NCI-H2196 (cell line): ENCODE data around the gene OSMR.

ENCODE experiments used
- DNase-seq: peaks from one replicate; lab custom pipeline; 2025; ENCODE audit not compliant: unreplicated experiment; lab: John Stamatoyannopoulos, UW

The OSMR gene

GRCh38 chr5:38871058-38871605 lies 25.3 kb downstream of the OSMR start:
- DNase-seq = no peak

- no peak for DNase-seq
Observed at GRCh38 chr5:38871790-38872551, 26.2 kb downstream of the OSMR start.

GRCh38 chr5:38872826-38873225 lies 27.0 kb downstream of the OSMR start:
- DNase-seq = no peak

- DNase-seq = no peak
Observed at GRCh38 chr5:38874948-38875456, 29.2 kb downstream of the OSMR start.

GRCh38 chr5:38878391-38879077 lies 32.7 kb downstream of the OSMR start:
- DNase-seq = peak; percentile 22

- no peak for DNase-seq
Observed at GRCh38 chr5:38879078-38879460, 33.3 kb downstream of the OSMR start.

GRCh38 chr5:38883842-38884241 lies 38.0 kb downstream of the OSMR start:
- DNase-seq = no peak

GRCh38 chr5:38885208-38885607 lies 39.4 kb downstream of the OSMR start:
- no peak for DNase-seq

- DNase-seq = no peak
Observed at GRCh38 chr5:38888041-38888440, 42.2 kb downstream of the OSMR start.

GRCh38 chr5:38889424-38889823 lies 43.6 kb downstream of the OSMR start:
- DNase-seq = no peak

- no peak for DNase-seq
Observed at GRCh38 chr5:38891563-38891962, 45.8 kb downstream of the OSMR start.

- no peak for DNase-seq
Observed at GRCh38 chr5:38892363-38892762, 46.6 kb downstream of the OSMR start.

GRCh38 chr5:38896760-38897159 lies 50.9 kb downstream of the OSMR start:
- no peak for DNase-seq

GRCh38 chr5:38899936-38900335 lies 54.1 kb downstream of the OSMR start:
- no peak for DNase-seq

- no peak for DNase-seq
Observed at GRCh38 chr5:38905516-38905915, 59.7 kb downstream of the OSMR start.

GRCh38 chr5:38906503-38906902 lies 60.7 kb downstream of the OSMR start:
- DNase-seq = no peak

GRCh38 chr5:38911933-38912332 lies 66.1 kb downstream of the OSMR start:
- DNase-seq = no peak

- no peak for DNase-seq
Observed at GRCh38 chr5:38913714-38914113, 67.9 kb downstream of the OSMR start.

- DNase-seq = no peak
Observed at GRCh38 chr5:38916802-38917201, 71.0 kb downstream of the OSMR start.

GRCh38 chr5:38921174-38921573 lies 75.4 kb downstream of the OSMR start:
- no peak for DNase-seq

- peak; percentile 59 for DNase-seq
Observed at GRCh38 chr5:38922199-38922598, 76.4 kb downstream of the OSMR start.
